ENCODE measurements around the gene PARVB.

DNA sequence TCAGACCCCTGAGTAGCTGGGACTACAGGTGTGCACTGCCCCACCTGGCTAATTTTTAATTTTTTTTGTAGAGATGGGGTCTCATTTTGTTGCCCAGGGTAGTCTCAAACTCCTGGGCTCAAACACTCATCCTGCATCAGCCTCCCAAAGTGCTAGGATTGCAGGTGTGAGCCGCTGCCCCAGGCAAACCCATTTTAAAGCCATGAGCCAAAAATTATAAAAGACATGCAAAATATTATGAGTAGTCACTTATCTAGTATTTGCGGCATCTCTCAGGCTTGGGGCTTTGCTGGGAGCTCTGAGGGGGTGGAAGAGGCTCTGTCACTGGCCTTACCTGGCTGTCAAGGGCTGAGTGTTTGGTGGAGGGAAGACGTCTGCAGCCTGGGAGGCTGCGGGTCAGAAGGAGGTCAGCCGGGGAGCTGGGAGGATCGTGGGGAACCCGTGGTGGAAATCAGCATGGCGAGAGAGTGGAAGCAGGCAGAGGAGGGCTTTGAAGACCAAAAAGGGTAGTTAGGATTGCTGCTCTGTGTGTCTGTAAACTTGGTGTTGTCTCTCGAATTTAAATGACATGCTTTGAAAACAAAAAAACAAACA is 87.6 kb downstream of the PARVB start:
- TF ChIP-seq, protein P1, sequence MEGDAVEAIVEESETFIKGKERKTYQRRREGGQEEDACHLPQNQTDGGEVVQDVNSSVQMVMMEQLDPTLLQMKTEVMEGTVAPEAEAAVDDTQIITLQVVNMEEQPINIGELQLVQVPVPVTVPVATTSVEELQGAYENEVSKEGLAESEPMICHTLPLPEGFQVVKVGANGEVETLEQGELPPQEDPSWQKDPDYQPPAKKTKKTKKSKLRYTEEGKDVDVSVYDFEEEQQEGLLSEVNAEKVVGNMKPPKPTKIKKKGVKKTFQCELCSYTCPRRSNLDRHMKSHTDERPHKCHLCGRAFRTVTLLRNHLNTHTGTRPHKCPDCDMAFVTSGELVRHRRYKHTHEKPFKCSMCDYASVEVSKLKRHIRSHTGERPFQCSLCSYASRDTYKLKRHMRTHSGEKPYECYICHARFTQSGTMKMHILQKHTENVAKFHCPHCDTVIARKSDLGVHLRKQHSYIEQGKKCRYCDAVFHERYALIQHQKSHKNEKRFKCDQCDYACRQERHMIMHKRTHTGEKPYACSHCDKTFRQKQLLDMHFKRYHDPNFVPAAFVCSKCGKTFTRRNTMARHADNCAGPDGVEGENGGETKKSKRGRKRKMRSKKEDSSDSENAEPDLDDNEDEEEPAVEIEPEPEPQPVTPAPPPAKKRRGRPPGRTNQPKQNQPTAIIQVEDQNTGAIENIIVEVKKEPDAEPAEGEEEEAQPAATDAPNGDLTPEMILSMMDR (conservative IDR thresholded peaks at IDR 0.05) = no peak
- TF ChIP-seq EZH2 (IDR thresholded peaks at IDR 0.05; ENCODE audit: low read depth) = no peak
